ENCODE results near the gene ALDH1B1.

- TF ChIP-seq CTCF (IDR thresholded peaks at IDR 0.05) = no peak
- TF ChIP-seq POLR2A (IDR thresholded peaks at IDR 0.05) = no peak
- no peak for TF ChIP-seq POLR2AphosphoS5 (IDR thresholded peaks at IDR 0.05)
- TF ChIP-seq EP300 (IDR thresholded peaks at IDR 0.05) = no peak
Measured at GRCh38 chr9:38370176-38370575, 22.3 kb upstream of the ALDH1B1 start.
